Measurements from ENCODE around the gene SPATA2L.
"Not testable (repeated sequence)": the region's sequence is repeated elsewhere in the genome, so short reads cannot be mapped to it uniquely, and the experiment has no call there.

Gene SPATA2L

DNA sequence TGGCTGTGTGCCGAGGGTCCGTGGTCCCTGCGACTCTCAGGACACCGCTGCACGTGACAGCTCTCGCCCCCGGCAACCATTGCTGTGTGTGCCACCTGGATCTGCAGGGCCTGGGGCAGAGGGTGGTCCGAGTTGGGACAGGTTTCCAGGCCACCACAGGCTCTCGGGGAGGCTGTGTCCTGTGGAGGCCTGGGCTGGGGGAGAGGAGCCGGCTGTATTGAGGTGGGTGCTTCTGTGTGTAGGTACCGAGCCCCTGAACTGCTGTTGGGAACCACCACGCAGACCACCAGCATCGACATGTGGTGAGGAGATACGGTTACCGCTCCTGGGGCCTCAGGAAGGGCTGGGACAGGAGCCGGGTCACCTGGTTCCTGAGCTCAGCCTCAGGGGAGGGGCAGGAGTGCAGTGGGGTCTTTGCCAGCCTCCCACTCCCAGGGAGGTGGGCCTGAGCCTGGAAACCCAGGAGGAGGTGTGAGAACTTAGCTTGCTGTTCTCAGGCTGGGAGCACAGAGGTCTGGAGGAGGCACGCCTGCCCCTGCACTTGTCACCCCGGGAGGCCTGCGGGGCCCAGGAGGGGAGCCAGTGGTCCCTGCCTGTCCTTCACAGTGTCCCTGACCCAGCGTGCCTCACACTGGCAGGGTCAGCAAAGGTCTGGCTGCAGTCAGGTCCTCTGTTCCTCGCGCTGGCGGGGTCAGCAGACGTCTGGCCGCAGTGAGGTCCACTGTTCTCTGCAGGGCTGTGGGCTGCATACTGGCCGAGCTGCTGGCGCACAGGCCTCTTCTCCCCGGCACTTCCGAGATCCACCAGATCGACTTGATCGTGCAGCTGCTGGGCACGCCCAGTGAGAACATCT is 7.3 kb downstream of the SPATA2L start:
- TF ChIP-seq, protein P1, sequence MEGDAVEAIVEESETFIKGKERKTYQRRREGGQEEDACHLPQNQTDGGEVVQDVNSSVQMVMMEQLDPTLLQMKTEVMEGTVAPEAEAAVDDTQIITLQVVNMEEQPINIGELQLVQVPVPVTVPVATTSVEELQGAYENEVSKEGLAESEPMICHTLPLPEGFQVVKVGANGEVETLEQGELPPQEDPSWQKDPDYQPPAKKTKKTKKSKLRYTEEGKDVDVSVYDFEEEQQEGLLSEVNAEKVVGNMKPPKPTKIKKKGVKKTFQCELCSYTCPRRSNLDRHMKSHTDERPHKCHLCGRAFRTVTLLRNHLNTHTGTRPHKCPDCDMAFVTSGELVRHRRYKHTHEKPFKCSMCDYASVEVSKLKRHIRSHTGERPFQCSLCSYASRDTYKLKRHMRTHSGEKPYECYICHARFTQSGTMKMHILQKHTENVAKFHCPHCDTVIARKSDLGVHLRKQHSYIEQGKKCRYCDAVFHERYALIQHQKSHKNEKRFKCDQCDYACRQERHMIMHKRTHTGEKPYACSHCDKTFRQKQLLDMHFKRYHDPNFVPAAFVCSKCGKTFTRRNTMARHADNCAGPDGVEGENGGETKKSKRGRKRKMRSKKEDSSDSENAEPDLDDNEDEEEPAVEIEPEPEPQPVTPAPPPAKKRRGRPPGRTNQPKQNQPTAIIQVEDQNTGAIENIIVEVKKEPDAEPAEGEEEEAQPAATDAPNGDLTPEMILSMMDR (IDR thresholded peaks at IDR 0.05; ENCODE audit: insufficient read depth, missing control alignments), result no peak
- FAIRE-seq (no peak), DNase-seq (ENCODE audit: insufficient read length, low spot score) (no peak)

DNA sequence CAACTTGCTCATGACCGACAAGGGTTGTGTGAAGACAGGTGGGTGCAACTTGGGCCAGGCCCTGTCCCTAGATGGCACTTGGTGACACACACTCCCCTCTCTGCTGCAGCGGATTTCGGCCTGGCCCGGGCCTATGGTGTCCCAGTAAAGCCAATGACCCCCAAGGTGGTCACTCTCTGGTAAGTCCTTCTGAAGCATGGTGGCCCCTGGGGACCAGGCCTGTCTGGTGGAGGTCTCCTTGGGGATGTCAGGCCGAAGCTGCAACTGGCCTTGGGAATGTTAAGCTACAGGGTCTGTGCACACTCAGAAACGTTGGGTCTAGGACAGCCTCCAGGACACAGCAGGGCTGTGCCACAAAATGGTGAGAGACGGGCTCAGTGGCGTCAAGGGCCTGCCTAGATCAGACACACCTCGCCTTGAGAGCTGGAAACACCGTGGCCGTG is 8.2 kb downstream of the SPATA2L start:
- DNase-seq (ENCODE audit: insufficient read length, low spot score), result no peak
- TF ChIP-seq, protein P1 (IDR thresholded peaks at IDR 0.05; ENCODE audit: insufficient read depth, missing control alignments), result no peak
- no peak for FAIRE-seq

DNA sequence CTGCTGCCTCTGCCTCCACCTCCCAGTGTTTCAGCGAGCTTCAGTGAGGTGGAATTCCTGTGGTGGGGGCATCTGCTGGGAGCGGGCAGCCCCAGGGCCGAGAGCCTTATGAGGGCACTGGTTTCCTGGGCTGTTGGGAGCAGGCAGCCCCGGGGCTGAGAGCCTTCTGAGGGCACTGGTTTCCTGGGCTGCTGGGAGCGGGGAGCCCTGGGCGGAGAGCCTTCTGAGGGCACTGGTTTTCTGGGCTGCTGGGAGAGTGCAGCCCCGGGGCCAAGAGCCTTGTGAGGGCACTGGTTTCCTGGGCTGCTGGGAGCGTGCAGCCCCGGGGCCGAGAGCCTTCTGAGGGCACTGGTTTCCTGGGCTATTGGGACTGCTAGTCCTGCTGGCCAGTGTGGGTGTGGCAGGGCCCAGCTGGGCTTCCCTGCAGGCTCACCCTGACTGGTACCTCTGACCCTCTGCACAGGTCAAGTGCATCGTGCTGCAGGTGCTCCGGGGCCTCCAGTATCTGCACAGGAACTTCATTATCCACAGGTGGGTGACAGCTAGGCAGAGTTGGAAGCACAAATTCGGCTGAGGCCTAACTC is 9.4 kb downstream of the SPATA2L start:
- TF ChIP-seq, protein P1 (IDR thresholded peaks at IDR 0.05; ENCODE audit: insufficient read depth, missing control alignments), result no peak
- DNase-seq (ENCODE audit: insufficient read length, low spot score) (no peak), FAIRE-seq (no peak)

DNA sequence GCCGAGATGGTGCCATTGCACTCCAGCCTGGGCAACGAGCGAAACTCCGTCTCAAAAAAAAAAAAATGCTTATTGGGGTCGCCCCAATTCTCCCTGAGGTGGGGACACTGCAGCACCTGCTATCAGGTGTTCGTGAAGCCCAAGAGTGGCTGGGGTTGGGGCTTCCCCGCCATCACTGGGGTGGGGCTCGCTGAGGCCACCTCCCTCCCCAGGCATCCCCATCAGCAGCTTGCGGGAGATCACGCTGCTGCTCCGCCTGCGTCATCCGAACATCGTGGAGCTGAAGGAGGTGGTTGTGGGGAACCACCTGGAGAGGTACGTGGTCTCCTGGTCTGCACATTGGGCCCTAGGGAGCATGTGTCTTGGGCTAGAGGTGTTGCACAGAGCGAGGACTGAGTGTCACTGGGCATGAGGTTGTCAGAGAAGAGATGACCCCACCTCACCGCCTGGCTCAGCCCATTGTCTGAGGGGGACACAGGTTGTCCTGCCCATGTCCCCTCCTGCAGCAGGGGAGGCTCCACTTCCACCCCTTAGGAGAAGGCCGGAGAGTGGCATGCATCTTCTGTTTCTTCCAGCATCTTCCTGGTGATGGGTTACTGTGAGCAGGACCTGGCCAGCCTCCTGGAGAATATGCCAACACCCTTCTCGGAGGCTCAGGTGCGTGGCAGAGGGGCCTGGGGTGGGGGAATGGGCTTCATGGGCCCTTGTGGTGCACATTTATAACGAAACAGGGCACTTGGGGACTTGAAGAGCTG is 10.1 kb downstream of the SPATA2L start:
- no peak for DNase-seq (ENCODE audit: insufficient read length, low spot score)
- FAIRE-seq, result no peak
- TF ChIP-seq, protein P1 (IDR thresholded peaks at IDR 0.05; ENCODE audit: insufficient read depth, missing control alignments), result no peak

DNA sequence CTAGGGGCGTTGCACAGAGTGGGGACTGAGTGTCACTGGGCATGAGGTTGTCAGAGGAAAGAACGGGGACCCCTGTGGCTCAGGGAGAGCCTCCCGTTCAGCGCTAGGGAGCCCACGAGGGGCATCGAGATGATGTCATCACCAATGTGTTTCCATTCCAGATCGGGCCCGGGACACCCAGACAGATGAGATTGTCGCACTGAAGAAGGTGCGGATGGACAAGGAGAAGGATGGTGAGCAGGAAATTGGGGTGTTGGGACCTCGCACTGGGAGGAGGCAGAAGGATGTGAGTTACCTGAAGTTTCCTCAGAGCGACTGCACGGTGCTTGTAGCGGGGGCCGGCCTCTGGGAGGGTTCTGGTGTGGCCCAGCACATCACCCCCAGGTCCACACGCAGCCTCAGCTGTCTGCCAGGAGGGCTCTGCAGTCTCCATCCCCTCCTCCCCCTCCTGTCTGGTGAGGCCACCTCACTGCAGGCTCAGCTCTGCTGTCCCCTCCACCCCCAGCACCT is 11.1 kb downstream of the SPATA2L start:
- FAIRE-seq (no peak), DNase-seq (ENCODE audit: insufficient read length, low spot score) (no peak)

DNA sequence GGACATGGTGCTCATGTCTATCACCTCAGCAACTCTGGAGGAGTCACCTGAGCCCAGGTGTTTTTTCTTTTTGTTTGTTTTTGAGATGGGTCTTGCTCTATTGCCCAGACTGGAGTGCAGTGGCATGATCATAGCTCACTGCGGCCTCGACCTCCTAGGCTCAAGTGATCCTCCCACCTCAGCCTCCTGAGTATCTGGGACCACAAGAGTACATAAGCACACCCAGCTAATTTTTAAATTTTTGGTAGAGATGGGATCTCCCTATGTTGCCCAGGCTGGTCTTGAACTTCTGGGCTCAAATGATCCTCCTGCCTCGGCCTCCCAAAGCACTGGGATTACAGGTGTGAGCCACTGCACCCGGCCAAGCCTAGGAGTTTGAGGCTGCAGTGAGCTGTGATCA is 11.9 kb downstream of the SPATA2L start:
- FAIRE-seq; DNase-seq (ENCODE audit: insufficient read length, low spot score): not testable (repeated sequence)

More for the DNA sequence above, 11.1 kb downstream of the SPATA2L start:
- TF ChIP-seq, protein P1 (IDR thresholded peaks at IDR 0.05; ENCODE audit: insufficient read depth, missing control alignments), result no peak

DNA sequence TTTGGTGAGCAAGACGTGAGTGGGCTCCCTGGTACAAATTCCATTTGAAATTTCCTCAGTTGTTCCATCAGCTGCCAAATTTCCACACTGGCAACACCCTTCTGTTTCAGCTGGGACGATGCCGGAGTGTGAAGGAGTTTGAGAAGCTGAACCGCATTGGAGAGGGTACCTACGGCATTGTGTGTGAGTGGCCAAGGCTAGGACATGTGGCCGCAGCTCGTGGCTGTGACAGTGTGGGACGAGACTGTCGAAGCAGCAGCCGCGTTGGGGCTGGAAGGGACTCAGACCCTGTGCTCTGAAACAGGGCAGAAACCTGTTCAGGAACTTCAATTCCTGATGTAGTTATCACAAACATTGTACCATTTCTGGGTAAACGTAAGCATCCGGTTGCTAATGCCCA is 12.4 kb downstream of the SPATA2L start:
- no peak for DNase-seq (ENCODE audit: insufficient read length, low spot score)
- FAIRE-seq, result no peak

More for the DNA sequence above, 12.4 kb downstream of the SPATA2L start:
- TF ChIP-seq, protein P1 (IDR thresholded peaks at IDR 0.05; ENCODE audit: insufficient read depth, missing control alignments), result no peak

Data from D721Med (cell line).